ENCODE measurements around the gene C2orf92.
A peak's percentile ranks its signal among the peaks of the same experiment; 100 is the strongest.

C2orf92 gene

GRCh38 chr2:97736185-97736584, 66.7 kb downstream of the C2orf92 start:
- Histone ChIP-seq H3K4me3 (ENCODE audit: severe bottlenecking) (no peak overlapping the region), H3K27me3 (ENCODE audit: insufficient read depth, poor library complexity, severe bottlenecking) (no peaks in the 10 kb centered on the region), H3K9me3 (ENCODE audit: severe bottlenecking) (no peaks in the 10 kb centered on the region), H3K4me1 (ENCODE audit: insufficient read depth, poor library complexity, severe bottlenecking) (peaks cover 6% of the 10 kb centered on the region), H3K27ac (ENCODE audit: poor library complexity, severe bottlenecking) (no peak overlapping the region), H3K36me3 (ENCODE audit: low read depth) (no peaks in the 10 kb centered on the region)
- TF ChIP-seq, protein P1, sequence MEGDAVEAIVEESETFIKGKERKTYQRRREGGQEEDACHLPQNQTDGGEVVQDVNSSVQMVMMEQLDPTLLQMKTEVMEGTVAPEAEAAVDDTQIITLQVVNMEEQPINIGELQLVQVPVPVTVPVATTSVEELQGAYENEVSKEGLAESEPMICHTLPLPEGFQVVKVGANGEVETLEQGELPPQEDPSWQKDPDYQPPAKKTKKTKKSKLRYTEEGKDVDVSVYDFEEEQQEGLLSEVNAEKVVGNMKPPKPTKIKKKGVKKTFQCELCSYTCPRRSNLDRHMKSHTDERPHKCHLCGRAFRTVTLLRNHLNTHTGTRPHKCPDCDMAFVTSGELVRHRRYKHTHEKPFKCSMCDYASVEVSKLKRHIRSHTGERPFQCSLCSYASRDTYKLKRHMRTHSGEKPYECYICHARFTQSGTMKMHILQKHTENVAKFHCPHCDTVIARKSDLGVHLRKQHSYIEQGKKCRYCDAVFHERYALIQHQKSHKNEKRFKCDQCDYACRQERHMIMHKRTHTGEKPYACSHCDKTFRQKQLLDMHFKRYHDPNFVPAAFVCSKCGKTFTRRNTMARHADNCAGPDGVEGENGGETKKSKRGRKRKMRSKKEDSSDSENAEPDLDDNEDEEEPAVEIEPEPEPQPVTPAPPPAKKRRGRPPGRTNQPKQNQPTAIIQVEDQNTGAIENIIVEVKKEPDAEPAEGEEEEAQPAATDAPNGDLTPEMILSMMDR (IDR thresholded peaks at IDR 0.05; ENCODE audit: poor library complexity, severe bottlenecking), result no peak
- ATAC-seq (ENCODE audit: low read depth), result no peak
- DNase-seq (ENCODE audit: low spot score), result no peak

DNA sequence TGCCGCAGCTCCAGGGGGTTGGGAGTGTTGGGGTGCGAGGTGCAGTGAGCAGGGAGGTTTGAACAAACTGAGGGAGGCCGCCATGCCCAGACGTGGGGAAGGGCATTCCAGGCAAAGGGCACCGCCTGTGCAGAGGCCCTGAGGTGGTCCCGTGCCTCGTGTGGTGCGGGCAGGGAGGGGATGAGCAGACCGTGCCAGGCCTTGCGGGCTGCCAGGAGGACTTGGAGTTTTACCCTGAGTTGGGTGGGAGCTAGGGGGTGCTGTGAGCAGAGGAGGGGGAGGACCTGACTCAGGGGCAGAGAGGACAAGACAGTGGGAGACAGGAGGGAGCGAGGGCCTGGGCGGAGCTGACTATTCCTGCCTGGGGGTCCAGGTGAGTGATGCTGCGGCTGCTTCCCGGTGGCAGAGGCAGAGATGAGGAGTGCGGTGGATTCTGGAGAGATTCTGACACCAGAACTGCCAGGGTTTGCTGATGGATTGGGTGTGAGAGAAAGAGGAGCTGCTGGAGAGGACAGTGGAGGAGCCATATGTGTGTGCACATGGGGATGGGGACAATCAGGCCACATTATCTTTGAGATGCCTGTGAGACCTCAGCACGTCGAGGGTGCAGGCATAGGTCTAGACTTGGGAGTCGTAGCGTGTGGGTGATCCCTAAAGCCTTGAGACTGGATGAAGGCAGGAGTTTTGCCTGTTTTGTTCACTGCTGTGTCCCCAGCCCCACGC, 67.3 kb downstream of the C2orf92 start:
- ATAC-seq (ENCODE audit: low read depth) (no peak), DNase-seq (ENCODE audit: low spot score) (peak; percentile 38)
- peaks cover 8% of the 10 kb centered on the region for H3K4me1 ChIP-seq (ENCODE audit: insufficient read depth, poor library complexity, severe bottlenecking)
- H3K36me3 ChIP-seq (ENCODE audit: low read depth), result no peaks in the 10 kb centered on the region
- TF ChIP-seq, protein P1 (IDR thresholded peaks at IDR 0.05; ENCODE audit: poor library complexity, severe bottlenecking), result no peak
- H3K27me3 ChIP-seq (ENCODE audit: insufficient read depth, poor library complexity, severe bottlenecking), result no peaks in the 10 kb centered on the region
- H3K4me3 ChIP-seq (ENCODE audit: severe bottlenecking), result no peak overlapping the region
- no peaks in the 10 kb centered on the region for H3K9me3 ChIP-seq (ENCODE audit: severe bottlenecking)
- no peak overlapping the region for H3K27ac ChIP-seq (ENCODE audit: poor library complexity, severe bottlenecking)

DNA sequence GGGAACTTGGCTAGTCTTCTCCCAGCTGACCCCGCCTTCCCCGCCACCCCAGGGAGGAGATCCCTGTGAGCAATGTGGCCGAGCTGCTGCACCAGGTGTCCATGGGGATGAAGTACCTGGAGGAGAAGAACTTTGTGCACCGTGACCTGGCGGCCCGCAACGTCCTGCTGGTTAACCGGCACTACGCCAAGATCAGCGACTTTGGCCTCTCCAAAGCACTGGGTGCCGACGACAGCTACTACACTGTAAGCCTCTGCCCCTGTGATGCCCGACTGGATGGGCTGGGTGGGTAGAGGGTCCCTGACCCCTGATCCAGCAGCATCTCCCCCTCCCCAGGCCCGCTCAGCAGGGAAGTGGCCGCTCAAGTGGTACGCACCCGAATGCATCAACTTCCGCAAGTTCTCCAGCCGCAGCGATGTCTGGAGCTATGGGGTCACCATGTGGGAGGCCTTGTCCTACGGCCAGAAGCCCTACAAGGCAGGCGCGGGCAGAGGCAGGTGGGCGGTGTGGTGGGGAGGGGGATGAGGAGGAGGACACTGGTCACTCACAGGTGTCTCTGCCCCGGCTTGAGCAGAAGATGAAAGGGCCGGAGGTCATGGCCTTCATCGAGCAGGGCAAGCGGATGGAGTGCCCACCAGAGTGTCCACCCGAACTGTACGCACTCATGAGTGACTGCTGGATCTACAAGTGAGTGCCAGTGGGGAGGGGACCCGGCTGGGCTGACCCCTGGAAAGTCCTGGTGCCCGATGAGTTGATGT, 68.1 kb downstream of the C2orf92 start:
- Histone ChIP-seq H3K4me1 (ENCODE audit: insufficient read depth, poor library complexity, severe bottlenecking) (peaks cover 16% of the 10 kb centered on the region), H3K27me3 (ENCODE audit: insufficient read depth, poor library complexity, severe bottlenecking) (no peaks in the 10 kb centered on the region), H3K27ac (ENCODE audit: poor library complexity, severe bottlenecking) (no peak overlapping the region), H3K9me3 (ENCODE audit: severe bottlenecking) (no peaks in the 10 kb centered on the region), H3K36me3 (ENCODE audit: low read depth) (no peaks in the 10 kb centered on the region), H3K4me3 (ENCODE audit: severe bottlenecking) (no peak overlapping the region)
- no peak for ATAC-seq (ENCODE audit: low read depth)
- TF ChIP-seq, protein P1 (IDR thresholded peaks at IDR 0.05; ENCODE audit: poor library complexity, severe bottlenecking), result no peak
- peak; percentile 52 for DNase-seq (ENCODE audit: low spot score)

- no peak overlapping the region for H3K27ac ChIP-seq (ENCODE audit: poor library complexity, severe bottlenecking)
- H3K9me3 ChIP-seq (ENCODE audit: severe bottlenecking), result no peaks in the 10 kb centered on the region
- no peak overlapping the region for H3K4me3 ChIP-seq (ENCODE audit: severe bottlenecking)
- TF ChIP-seq, protein P1 (IDR thresholded peaks at IDR 0.05; ENCODE audit: poor library complexity, severe bottlenecking), result no peak
- no peaks in the 10 kb centered on the region for H3K27me3 ChIP-seq (ENCODE audit: insufficient read depth, poor library complexity, severe bottlenecking)
- peaks cover 17% of the 10 kb centered on the region for H3K4me1 ChIP-seq (ENCODE audit: insufficient read depth, poor library complexity, severe bottlenecking)
- ATAC-seq (ENCODE audit: low read depth) (no peak; the same call in 2 of the 3 replicates), DNase-seq (ENCODE audit: low spot score) (peak; percentile 35)
- H3K36me3 ChIP-seq (ENCODE audit: low read depth), result no peaks in the 10 kb centered on the region
These were observed 68.9 kb downstream of the C2orf92 start for GRCh38 chr2:97738179-97739019.
